ENCODE data around the gene UBXN10. TPM values are rescaled to one million over a fixed set of nuclear protein-coding genes. Genes with fewer than 3 reads are reported as not detected.

The UBXN10 gene
- polyA plus RNA-seq, 1 donor (not counting 4 experiments of a cell fraction or from before 2014, with no cell fraction given), result 0.05 TPM

- no peak overlapping the region for H3K4me3 ChIP-seq (ENCODE audit: control insufficient read depth in 2 of 3, extremely low read depth in 1 of 3, insufficient read depth in 2 of 3, low read depth in 1 of 3, low read length in 3 of 3)
Observed at GRCh38 chr1:20178634-20179370, 7.1 kb upstream of the UBXN10 start.

DNA sequence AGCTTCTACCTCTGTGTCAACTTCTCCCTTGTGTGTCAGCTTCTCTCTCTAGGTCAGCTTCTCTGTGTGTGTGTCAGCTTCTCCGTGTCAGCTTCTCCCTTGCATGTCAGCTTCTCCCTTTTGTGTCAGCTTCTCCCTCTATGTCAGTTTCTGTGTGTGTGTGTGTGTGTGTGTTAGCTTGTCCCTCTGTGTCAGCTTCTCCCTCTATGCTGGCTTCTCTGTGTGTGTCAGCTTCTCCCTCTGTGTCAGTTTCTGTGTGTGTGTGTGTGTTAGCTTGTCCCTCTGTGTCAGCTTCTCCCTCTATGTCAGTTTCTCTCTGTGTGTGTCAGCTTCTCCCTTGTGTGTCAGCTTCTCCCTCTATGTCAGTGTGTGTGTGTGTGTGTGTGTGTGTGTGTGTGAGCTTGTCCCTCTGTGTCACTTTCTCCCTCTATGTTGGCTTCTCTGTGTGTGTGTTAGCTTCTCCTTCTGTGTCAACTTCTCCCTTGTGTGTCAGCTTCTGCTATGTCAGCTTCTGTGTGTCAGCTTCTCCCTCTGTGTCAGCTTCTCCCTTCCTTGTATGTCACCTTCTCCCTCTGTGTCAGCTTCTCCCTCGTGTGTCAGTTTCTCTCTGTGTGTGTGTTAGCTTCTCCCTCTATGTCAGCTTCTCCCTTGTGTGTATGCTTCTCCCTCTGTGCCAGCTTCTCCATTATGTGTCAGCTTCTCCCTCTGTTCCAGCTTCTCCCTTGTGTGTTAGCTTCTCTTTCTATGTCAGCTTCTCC, 6.3 kb upstream of the UBXN10 start:
- no peaks in the 10 kb centered on the region for H3K9me1 ChIP-seq (ENCODE audit: control insufficient read depth, extremely low read depth, insufficient read depth, low read length)
- no peaks in the 10 kb centered on the region for H4K20me1 ChIP-seq (ENCODE audit: control insufficient read depth, extremely low read depth, insufficient read depth, low read length)
- peaks cover 13% of the 10 kb centered on the region for H3K27me3 ChIP-seq (ENCODE audit: control insufficient read depth, extremely low read depth, insufficient read depth, low read length)
- TF ChIP-seq CTCF (optimal IDR thresholded peaks at IDR 0.05 in 1 of 3, IDR thresholded peaks at IDR 0.05 in 1 of 3, conservative IDR thresholded peaks at IDR 0.05 in 1 of 3; ENCODE audit: extremely low read depth in 1 of 3, insufficient read depth in 2 of 3, low read length in 3 of 3), result no peak
- H3K4me3 ChIP-seq (ENCODE audit: control insufficient read depth in 2 of 3, extremely low read depth in 1 of 3, insufficient read depth in 2 of 3, low read depth in 1 of 3, low read length in 3 of 3), result no peak overlapping the region
- peaks cover 6% of the 10 kb centered on the region for H3K9me3 ChIP-seq (ENCODE audit: control insufficient read depth, low read depth, low read length)
- no peaks in the 10 kb centered on the region for H3K36me3 ChIP-seq (ENCODE audit: control insufficient read depth in 2 of 2, extremely low read depth in 1 of 2, insufficient read depth in 2 of 2, low read length in 2 of 2)
- no peak overlapping the region for H3K4me2 ChIP-seq (ENCODE audit: control insufficient read depth, extremely low read depth, insufficient read depth, low read depth, low read length)
- no peak overlapping the region for H3K27ac ChIP-seq (ENCODE audit: control insufficient read depth, insufficient read depth, low read length)
- DNase-seq (ENCODE audit: low read depth, low spot score) (no peak), FAIRE-seq (no peak)
- H3K79me2 ChIP-seq (ENCODE audit: control insufficient read depth, insufficient read depth, low read length), result no peaks in the 10 kb centered on the region
- H3K4me1 ChIP-seq (ENCODE audit: control insufficient read depth, extremely low read depth, insufficient read depth, low read length), result no peaks in the 10 kb centered on the region
- dilution Hi-C loops (cut with MboI; ENCODE audit: extremely low pct_ligation_motif_present, low sequenced_read_pairs), result no loop called here
- no peak overlapping the region for H2AFZ ChIP-seq (ENCODE audit: control insufficient read depth, low read length)
- H3K9ac ChIP-seq (ENCODE audit: control insufficient read depth, extremely low read depth, insufficient read depth, low read length), result no peak overlapping the region

More at GRCh38 chr1:20178634-20179370, 7.1 kb upstream of the UBXN10 start:
- FAIRE-seq (no peak), DNase-seq (ENCODE audit: low read depth, low spot score) (no peak)
- H3K4me1 ChIP-seq (ENCODE audit: control insufficient read depth, extremely low read depth, insufficient read depth, low read length), result no peaks in the 10 kb centered on the region
- dilution Hi-C loops (cut with MboI; ENCODE audit: extremely low pct_ligation_motif_present, low sequenced_read_pairs), result no loop called here
- no peak overlapping the region for H3K27ac ChIP-seq (ENCODE audit: control insufficient read depth, insufficient read depth, low read length)
- no peak overlapping the region for H2AFZ ChIP-seq (ENCODE audit: control insufficient read depth, low read length)
- H3K79me2 ChIP-seq (ENCODE audit: control insufficient read depth, insufficient read depth, low read length), result no peaks in the 10 kb centered on the region
- no peak for TF ChIP-seq CTCF (optimal IDR thresholded peaks at IDR 0.05 in 1 of 3, IDR thresholded peaks at IDR 0.05 in 1 of 3, conservative IDR thresholded peaks at IDR 0.05 in 1 of 3; ENCODE audit: extremely low read depth in 1 of 3, insufficient read depth in 2 of 3, low read length in 3 of 3)
- no peak for TF ChIP-seq EZH2 (IDR thresholded peaks at IDR 0.05; ENCODE audit: low read length)
- H3K9ac ChIP-seq (ENCODE audit: control insufficient read depth, extremely low read depth, insufficient read depth, low read length), result no peak overlapping the region
- H3K9me3 ChIP-seq (ENCODE audit: control insufficient read depth, low read depth, low read length), result peaks cover 6% of the 10 kb centered on the region
- H3K36me3 ChIP-seq (ENCODE audit: control insufficient read depth in 2 of 2, extremely low read depth in 1 of 2, insufficient read depth in 2 of 2, low read length in 2 of 2), result no peaks in the 10 kb centered on the region
- H4K20me1 ChIP-seq (ENCODE audit: control insufficient read depth, extremely low read depth, insufficient read depth, low read length), result no peaks in the 10 kb centered on the region
- peaks cover 8% of the 10 kb centered on the region for H3K27me3 ChIP-seq (ENCODE audit: control insufficient read depth, extremely low read depth, insufficient read depth, low read length)
- H3K9me1 ChIP-seq (ENCODE audit: control insufficient read depth, extremely low read depth, insufficient read depth, low read length), result no peaks in the 10 kb centered on the region
- H3K4me2 ChIP-seq (ENCODE audit: control insufficient read depth, extremely low read depth, insufficient read depth, low read depth, low read length), result no peak overlapping the region
